K562 (cell line): Measurements from ENCODE around the gene CYS1. TPM values are rescaled to one million over a fixed set of nuclear protein-coding genes. Genes with fewer than 3 reads are reported as not detected.

Source experiments
- ATF1 ChIP-seq, 2 experiments: fragments of 450-650 bp in 1 of 2; IDR thresholded peaks; 2 replicates each; pipeline ENCODE4 v1.6.1; 2016; ENCODE audit warnings: missing compliant biosample characterization in 1 of 2, missing genetic modification characterization in 1 of 2
- CBFA2T2 ChIP-seq: fragments of 450-650 bp; conservative IDR thresholded peaks from 2 replicates; pipeline ENCODE4 v1.6.1; 2017; ENCODE audit warnings: mild to moderate bottlenecking
- CREB1 ChIP-seq, 2 experiments: sonication (generic) in 1 of 2; formaldehyde crosslinking in 1 of 2; IDR thresholded peaks; 2 replicates each; pipeline versions ENCODE4 v1.6.1 to v1.8.0; 2012 to 2022; ENCODE audit warnings: inconsistent platforms in 1 of 2, mild to moderate bottlenecking in 1 of 2, missing genetic modification reagents in 1 of 2, moderate library complexity in 1 of 2
- ELF4 ChIP-seq: fragments of 450-650 bp; formaldehyde crosslinking; IDR thresholded peaks from 2 replicates; pipeline ENCODE4 v1.4.0; 2022; ENCODE audit warnings: missing genetic modification characterization
- ETV5 ChIP-seq: sonication (generic); formaldehyde crosslinking; IDR thresholded peaks from 2 replicates; pipeline ENCODE4 v1.4.0; 2020; ENCODE audit warnings: low read depth, mild to moderate bottlenecking, missing genetic modification reagents
- HMGN3 ChIP-seq: IDR thresholded peaks from 2 replicates; pipeline ENCODE4 v1.6.1; 2011; ENCODE audit warnings: borderline replicate concordance, low read depth, mild to moderate bottlenecking, mixed read lengths, low read length; ENCODE audit not compliant: insufficient read length; ENCODE audit errors: extremely low read depth
- MYC ChIP-seq, 2 experiments: fragments of 250-450 bp in 1 of 2; sonication (Bioruptor Pico) in 1 of 2; IDR thresholded peaks; 2 replicates each; pipeline versions ENCODE4 v1.5.1 to v1.6.1; 2012 to 2021; ENCODE audit warnings: low read depth in 2 of 2, borderline replicate concordance in 1 of 2, improper control_type of control experiment in 1 of 2, low read length in 1 of 2, mild to moderate bottlenecking in 1 of 2, moderate library complexity in 1 of 2
- NCOR1 ChIP-seq: fragments of 450-650 bp; IDR thresholded peaks from 2 replicates; pipeline ENCODE4 v1.6.1; 2016; ENCODE audit warnings: mild to moderate bottlenecking, moderate library complexity
- NRF1 ChIP-seq, 2 experiments: fragments of 450-650 bp; IDR thresholded peaks in 1 of 2; conservative IDR thresholded peaks in 1 of 2; 2 replicates each; pipeline ENCODE4 v1.6.1; 2014; ENCODE audit warnings: mild to moderate bottlenecking in 2 of 2
- PML ChIP-seq: IDR thresholded peaks from 2 replicates; pipeline ENCODE4 v1.6.1; 2012; ENCODE audit warnings: low read length, inconsistent platforms
- POLR3A ChIP-seq: IDR thresholded peaks from 2 replicates; pipeline ENCODE4 v1.6.1; 2011; ENCODE audit warnings: borderline replicate concordance, mild to moderate bottlenecking, moderate library complexity; ENCODE audit not compliant: insufficient read length, insufficient read depth; ENCODE audit errors: extremely low read depth
- RFX1 ChIP-seq: fragments of 450-650 bp; IDR thresholded peaks from 2 replicates; pipeline ENCODE4 v1.6.1; 2016; ENCODE audit warnings: mild to moderate bottlenecking, moderate library complexity
- SLC30A9 ChIP-seq: fragments of 250-450 bp; sonication (Bioruptor Pico); IDR thresholded peaks from 2 replicates; pipeline ENCODE4 v1.8.0; 2022; ENCODE audit warnings: mild to moderate bottlenecking, moderate library complexity
- UBTF ChIP-seq, 2 experiments: IDR thresholded peaks; 2 replicates each; pipeline ENCODE4 v1.6.1; 2012; ENCODE audit warnings: improper control_type of control experiment in 2 of 2, low read depth in 2 of 2, low read length in 2 of 2, borderline replicate concordance in 1 of 2
- ZFPM2 ChIP-seq: fragments of 250-450 bp; sonication (Bioruptor Pico); IDR thresholded peaks from 2 replicates; pipeline ENCODE4 v1.5.1; 2022; ENCODE audit warnings: mild to moderate bottlenecking
- ZNF175 ChIP-seq: fragments of 200-800 bp; sonication (Bioruptor generic); IDR thresholded peaks from 2 replicates; pipeline ENCODE4 v1.6.1; 2016; ENCODE audit warnings: low read depth, mild to moderate bottlenecking, missing genetic modification characterization, missing compliant biosample characterization
- polyA plus RNA-seq, 8 experiments: library from polyadenylated mRNA; depleted of rRNA in 4 of 8; stranded (reverse) in 5 of 8; unstranded in 3 of 8; fragments of >200 nt; fragmentation: Nextera tagmentation in 2 of 8; fragmentation: Illumina TruSeq in 1 of 8; extraction: Ambion mirVana in 2 of 8; extraction: Trizol in 1 of 8; gene quantifications; 2 replicates each; pipeline versions ENCODE4 v1.2.1 to v1.2.3, GENCODE V29; 2011 to 2014; ENCODE audit warnings: inconsistent platforms in 1 of 8, missing spikeins in 1 of 8
- total RNA-seq, 7 experiments: library from RNA; depleted of rRNA in 6 of 7; stranded (reverse); fragments of >200 nt in 6 of 7; fragmentation: Illumina TruSeq in 2 of 7; extraction: Trizol in 2 of 7; gene quantifications; 2 replicates each; pipeline versions ENCODE4 v1.2.1 to v1.2.3, GENCODE V29; 2011 to 2021; ENCODE audit warnings: low replicate concordance in 1 of 7
- TF ChIP-seq, protein P1 (sequence below): fragments of 450-650 bp; IDR thresholded peaks from 2 replicates; pipeline ENCODE4 v1.6.1; 2016; ENCODE audit warnings: missing biosample characterization, missing genetic modification characterization
- TF ChIP-seq, protein P2 (sequence below): fragments of 250-450 bp; sonication (Bioruptor Pico); IDR thresholded peaks from 2 replicates; pipeline ENCODE4 v1.4.0; 2020; ENCODE audit warnings: borderline replicate concordance
- TF ChIP-seq, protein P3 (sequence below): fragments of 250-450 bp; sonication (Bioruptor Pico); IDR thresholded peaks from 2 replicates; pipeline ENCODE4 v1.9.0; 2021; ENCODE audit warnings: mild to moderate bottlenecking

The CYS1 gene
- total and polyA plus RNA-seq, 9 of the 15 experiments (the other 6 are each of a cell fraction or from before 2014, with no cell fraction given), result 0.11 to 0.13 TPM; not detected in 7

DNA sequence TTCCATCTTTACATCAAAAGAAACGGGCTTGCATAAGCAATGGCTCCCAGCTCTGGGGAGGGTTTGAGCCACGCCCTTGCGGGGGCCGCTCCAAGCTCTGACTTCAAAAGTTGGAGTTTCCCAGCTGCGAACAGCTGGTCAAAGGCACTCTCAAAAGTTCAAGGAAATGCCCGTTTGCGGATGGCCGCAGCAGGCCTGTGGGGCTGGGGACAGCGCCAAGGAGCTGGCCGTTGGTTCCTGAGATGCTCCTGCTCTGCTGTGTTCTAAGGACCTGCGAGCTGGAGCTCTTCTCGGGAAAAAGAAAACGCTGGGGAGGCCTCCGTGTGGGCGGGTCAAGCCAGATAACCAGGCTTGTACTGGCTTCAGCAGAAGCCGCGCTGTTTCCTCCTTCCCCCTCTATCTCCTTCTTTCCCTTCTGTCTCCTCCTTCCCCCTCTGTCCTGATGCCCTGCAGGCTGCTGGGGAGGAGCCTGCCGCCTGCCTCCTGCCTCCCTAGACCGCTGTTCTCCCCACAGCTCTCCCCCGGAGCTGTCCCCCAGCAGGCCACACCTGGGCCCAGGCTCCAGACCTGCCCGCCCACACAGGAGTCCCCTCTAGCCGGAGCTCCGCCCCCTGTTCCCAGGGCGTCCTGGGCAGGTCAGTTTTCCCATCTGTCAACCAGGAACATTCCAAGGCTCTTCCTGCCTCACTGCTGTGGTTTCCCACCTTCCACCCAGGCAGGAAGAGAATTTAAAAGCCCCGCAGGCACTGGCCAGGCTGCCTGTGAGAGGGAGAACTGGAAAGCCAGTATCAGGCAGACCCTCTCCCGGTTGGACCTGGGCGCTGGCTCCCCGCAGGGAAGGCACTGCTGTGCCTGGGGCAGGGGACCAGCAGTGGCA, 22.7 kb downstream of the CYS1 start (continued):
- TF ChIP-seq UBTF (IDR thresholded peaks at IDR 0.05; ENCODE audit: borderline replicate concordance in 1 of 2, low read depth in 2 of 2, low read length in 2 of 2) (peak; percentile 36 to 75; a peak in 2 of 4 replicates), HMGN3 (peak; percentile 35), ELF4 (no peak), ZFPM2 (CRISPR knock-in tag) (no peak), PML (no peak), SLC30A9 (CRISPR knock-in tag) (no peak), ATF1 (CRISPR knock-in tag; IDR thresholded peaks at IDR 0.05) (no peak), ATF1 (tag; IDR thresholded peaks at IDR 0.05) (peak; percentile 39), MYC (IDR thresholded peaks at IDR 0.05; ENCODE audit: low read depth, low read length) (peak; percentile 50), MYC (CRISPR knock-in tag; IDR thresholded peaks at IDR 0.05; ENCODE audit: borderline replicate concordance, low read depth) (no peak), ZNF175 (CRISPR knock-in tag) (0 out of 2 replicates have a peak, but pooled peaks have one; percentile 36), POLR3A (no peak), CBFA2T2 (peak; percentile 40; the same call in 1 of the 2 replicates), NRF1 (conservative IDR thresholded peaks at IDR 0.05 in 1 of 2, IDR thresholded peaks at IDR 0.05 in 1 of 2) (peak in 1 of 2 experiments; percentile 34; a peak in 1 of 4 replicates), RFX1 (no peak), ETV5 (no peak), NCOR1 (no peak), CREB1 (IDR thresholded peaks at IDR 0.05) (no peak), CREB1 (CRISPR knock-in tag; IDR thresholded peaks at IDR 0.05) (no peak)
- TF ChIP-seq, protein P1, sequence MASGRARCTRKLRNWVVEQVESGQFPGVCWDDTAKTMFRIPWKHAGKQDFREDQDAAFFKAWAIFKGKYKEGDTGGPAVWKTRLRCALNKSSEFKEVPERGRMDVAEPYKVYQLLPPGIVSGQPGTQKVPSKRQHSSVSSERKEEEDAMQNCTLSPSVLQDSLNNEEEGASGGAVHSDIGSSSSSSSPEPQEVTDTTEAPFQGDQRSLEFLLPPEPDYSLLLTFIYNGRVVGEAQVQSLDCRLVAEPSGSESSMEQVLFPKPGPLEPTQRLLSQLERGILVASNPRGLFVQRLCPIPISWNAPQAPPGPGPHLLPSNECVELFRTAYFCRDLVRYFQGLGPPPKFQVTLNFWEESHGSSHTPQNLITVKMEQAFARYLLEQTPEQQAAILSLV, result no peak
- TF ChIP-seq, protein P2, sequence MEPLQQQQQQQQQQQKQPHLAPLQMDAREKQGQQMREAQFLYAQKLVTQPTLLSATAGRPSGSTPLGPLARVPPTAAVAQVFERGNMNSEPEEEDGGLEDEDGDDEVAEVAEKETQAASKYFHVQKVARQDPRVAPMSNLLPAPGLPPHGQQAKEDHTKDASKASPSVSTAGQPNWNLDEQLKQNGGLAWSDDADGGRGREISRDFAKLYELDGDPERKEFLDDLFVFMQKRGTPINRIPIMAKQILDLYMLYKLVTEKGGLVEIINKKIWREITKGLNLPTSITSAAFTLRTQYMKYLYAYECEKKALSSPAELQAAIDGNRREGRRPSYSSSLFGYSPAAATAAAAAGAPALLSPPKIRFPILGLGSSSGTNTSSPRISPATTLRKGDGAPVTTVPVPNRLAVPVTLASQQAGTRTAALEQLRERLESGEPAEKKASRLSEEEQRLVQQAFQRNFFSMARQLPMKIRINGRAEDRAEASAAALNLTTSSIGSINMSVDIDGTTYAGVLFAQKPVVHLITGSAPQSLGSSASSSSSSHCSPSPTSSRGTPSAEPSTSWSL (CRISPR knock-in tag), result no peak
- TF ChIP-seq, protein P3, sequence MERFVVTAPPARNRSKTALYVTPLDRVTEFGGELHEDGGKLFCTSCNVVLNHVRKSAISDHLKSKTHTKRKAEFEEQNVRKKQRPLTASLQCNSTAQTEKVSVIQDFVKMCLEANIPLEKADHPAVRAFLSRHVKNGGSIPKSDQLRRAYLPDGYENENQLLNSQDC, result no peak
